WTC11 (cell line): ENCODE measurements around the gene SPATA17. TPM values are rescaled to one million over a fixed set of nuclear protein-coding genes. Genes with fewer than 3 reads are reported as not detected.

Experiments used
- ATAC-seq: fragments of 200-7000 bp; cut with Tn5 transposase; 2 replicates; pipeline ENCODE4 v1.10.0; 2021; ENCODE audit warnings: mild to moderate bottlenecking, moderate library complexity
- CTCF ChIA-PET: fragments of 300-600 bp; sonication (Branson Sonifier 250); formaldehyde crosslinking; loops from one replicate; lab custom pipeline; 2021; ENCODE audit warnings: antibody characterized with exemption; lab: Charles Lee
- POLR2A ChIA-PET: fragments of 350-600 bp; sonication (Branson Sonifier 250); formaldehyde crosslinking; loops from one replicate; lab custom pipeline; 2021; ENCODE audit warnings: antibody characterized with exemption; lab: Charles Lee
- DNase-seq: peaks from one replicate; pipeline ENCODE4 v3.0.0; 2021; ENCODE audit warnings: low spot score
- H3K27ac Mint-ChIP-seq: 2 replicates; pipeline ENCODE4 v1.8.0; 2021; ENCODE audit warnings: mixed read lengths
- H3K27me3 Mint-ChIP-seq: 2 replicates; pipeline ENCODE4 v1.8.0; 2021; ENCODE audit warnings: low read depth, mild to moderate bottlenecking, moderate library complexity, mixed read lengths
- H3K36me3 Mint-ChIP-seq: 2 replicates; pipeline ENCODE4 v1.8.0; 2021; ENCODE audit warnings: mixed read lengths
- H3K4me1 Mint-ChIP-seq: 2 replicates; pipeline ENCODE4 v1.8.0; 2022; ENCODE audit warnings: mixed read lengths
- H3K4me3 Mint-ChIP-seq: 2 replicates; pipeline ENCODE4 v1.8.0; 2021; ENCODE audit warnings: mild to moderate bottlenecking, moderate library complexity, mixed read lengths
- H3K9me3 Mint-ChIP-seq: 2 replicates; pipeline ENCODE4 v1.8.0; 2021; ENCODE audit warnings: mixed read lengths
- ATF1 ChIP-seq: sonication (generic); formaldehyde crosslinking; IDR thresholded peaks from 2 replicates; pipeline ENCODE4 v1.8.1; 2023; ENCODE audit warnings: mild to moderate bottlenecking, moderate library complexity, missing genetic modification reagents
- CTCF ChIP-seq: fragments of 200-600 bp; IDR thresholded peaks from 2 replicates; pipeline ENCODE4 v1.8.0; 2022; ENCODE audit warnings: antibody characterized with exemption
- ESRRA ChIP-seq: sonication (generic); formaldehyde crosslinking; IDR thresholded peaks from 2 replicates; pipeline ENCODE4 v1.8.1; 2022; ENCODE audit warnings: mild to moderate bottlenecking, missing genetic modification reagents, borderline replicate concordance
- IRF2 ChIP-seq: sonication (generic); formaldehyde crosslinking; IDR thresholded peaks from 2 replicates; pipeline ENCODE4 v1.8.0; 2022; ENCODE audit warnings: low read depth, missing genetic modification reagents, borderline replicate concordance
- MYBL2 ChIP-seq: sonication (generic); formaldehyde crosslinking; IDR thresholded peaks from 2 replicates; pipeline ENCODE4 v1.8.1; 2023; ENCODE audit warnings: mild to moderate bottlenecking, moderate library complexity, missing genetic modification reagents
- NR3C1 ChIP-seq: sonication (generic); formaldehyde crosslinking; conservative IDR thresholded peaks from 2 replicates; pipeline ENCODE4 v1.8.1; 2023; ENCODE audit warnings: low read depth, mild to moderate bottlenecking, missing genetic modification reagents
- TEAD4 ChIP-seq: sonication (generic); formaldehyde crosslinking; IDR thresholded peaks from 2 replicates; pipeline ENCODE4 v1.8.0; 2022; ENCODE audit warnings: mild to moderate bottlenecking, missing genetic modification reagents
- ZNF317 ChIP-seq: sonication (generic); formaldehyde crosslinking; IDR thresholded peaks from 2 replicates; pipeline ENCODE4 v1.8.1; 2023; ENCODE audit warnings: low read depth, mild to moderate bottlenecking, moderate library complexity, missing genetic modification reagents, borderline replicate concordance
- total RNA-seq: library from RNA; stranded (reverse); gene quantifications from 3 replicates; pipeline ENCODE4 v1.2.3, GENCODE V29; 2021
- TF ChIP-seq, protein P1 (sequence below): sonication (generic); formaldehyde crosslinking; IDR thresholded peaks from 2 replicates; pipeline ENCODE4 v1.8.0; 2023; ENCODE audit warnings: missing genetic modification reagents
- TF ChIP-seq, protein P2 (sequence below): sonication (generic); formaldehyde crosslinking; IDR thresholded peaks from 2 replicates; pipeline ENCODE4 v1.8.0; 2022; ENCODE audit warnings: mild to moderate bottlenecking, missing genetic modification reagents
- TF ChIP-seq, protein P3 (sequence below): sonication (generic); formaldehyde crosslinking; IDR thresholded peaks from 2 replicates; pipeline ENCODE4 v1.8.1; 2023; ENCODE audit warnings: mild to moderate bottlenecking, missing genetic modification reagents, borderline replicate concordance
- TF ChIP-seq, protein P4 (sequence below): sonication (generic); formaldehyde crosslinking; IDR thresholded peaks from 2 replicates; pipeline ENCODE4 v1.8.1; 2022; ENCODE audit warnings: mild to moderate bottlenecking, moderate library complexity, missing genetic modification reagents

SPATA17 gene
- total RNA-seq, 1 experiment from 2014 or later: 1.3 TPM

GRCh38 chr1:217888328-217888727 lies 257.2 kb downstream of the SPATA17 start (continued):
- TF ChIP-seq TEAD4 (CRISPR knock-in tag): no peak
- TF ChIP-seq, protein P1, sequence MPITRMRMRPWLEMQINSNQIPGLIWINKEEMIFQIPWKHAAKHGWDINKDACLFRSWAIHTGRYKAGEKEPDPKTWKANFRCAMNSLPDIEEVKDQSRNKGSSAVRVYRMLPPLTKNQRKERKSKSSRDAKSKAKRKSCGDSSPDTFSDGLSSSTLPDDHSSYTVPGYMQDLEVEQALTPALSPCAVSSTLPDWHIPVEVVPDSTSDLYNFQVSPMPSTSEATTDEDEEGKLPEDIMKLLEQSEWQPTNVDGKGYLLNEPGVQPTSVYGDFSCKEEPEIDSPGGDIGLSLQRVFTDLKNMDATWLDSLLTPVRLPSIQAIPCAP: no peak
- no peak for TF ChIP-seq ATF1 (CRISPR knock-in tag)
- TF ChIP-seq, protein P2, sequence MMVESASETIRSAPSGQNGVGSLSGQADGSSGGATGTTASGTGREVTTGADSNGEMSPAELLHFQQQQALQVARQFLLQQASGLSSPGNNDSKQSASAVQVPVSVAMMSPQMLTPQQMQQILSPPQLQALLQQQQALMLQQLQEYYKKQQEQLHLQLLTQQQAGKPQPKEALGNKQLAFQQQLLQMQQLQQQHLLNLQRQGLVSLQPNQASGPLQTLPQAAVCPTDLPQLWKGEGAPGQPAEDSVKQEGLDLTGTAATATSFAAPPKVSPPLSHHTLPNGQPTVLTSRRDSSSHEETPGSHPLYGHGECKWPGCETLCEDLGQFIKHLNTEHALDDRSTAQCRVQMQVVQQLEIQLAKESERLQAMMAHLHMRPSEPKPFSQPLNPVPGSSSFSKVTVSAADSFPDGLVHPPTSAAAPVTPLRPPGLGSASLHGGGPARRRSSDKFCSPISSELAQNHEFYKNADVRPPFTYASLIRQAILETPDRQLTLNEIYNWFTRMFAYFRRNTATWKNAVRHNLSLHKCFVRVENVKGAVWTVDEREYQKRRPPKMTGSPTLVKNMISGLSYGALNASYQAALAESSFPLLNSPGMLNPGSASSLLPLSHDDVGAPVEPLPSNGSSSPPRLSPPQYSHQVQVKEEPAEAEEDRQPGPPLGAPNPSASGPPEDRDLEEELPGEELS (CRISPR knock-in tag): no peak
- no peak for TF ChIP-seq ESRRA (CRISPR knock-in tag)
- TF ChIP-seq NR3C1 (CRISPR knock-in tag): no peak
- TF ChIP-seq MYBL2: no peak
- no peak for TF ChIP-seq ZNF317 (CRISPR knock-in tag)
- no peak for TF ChIP-seq IRF2 (CRISPR knock-in tag)
- TF ChIP-seq, protein P3, sequence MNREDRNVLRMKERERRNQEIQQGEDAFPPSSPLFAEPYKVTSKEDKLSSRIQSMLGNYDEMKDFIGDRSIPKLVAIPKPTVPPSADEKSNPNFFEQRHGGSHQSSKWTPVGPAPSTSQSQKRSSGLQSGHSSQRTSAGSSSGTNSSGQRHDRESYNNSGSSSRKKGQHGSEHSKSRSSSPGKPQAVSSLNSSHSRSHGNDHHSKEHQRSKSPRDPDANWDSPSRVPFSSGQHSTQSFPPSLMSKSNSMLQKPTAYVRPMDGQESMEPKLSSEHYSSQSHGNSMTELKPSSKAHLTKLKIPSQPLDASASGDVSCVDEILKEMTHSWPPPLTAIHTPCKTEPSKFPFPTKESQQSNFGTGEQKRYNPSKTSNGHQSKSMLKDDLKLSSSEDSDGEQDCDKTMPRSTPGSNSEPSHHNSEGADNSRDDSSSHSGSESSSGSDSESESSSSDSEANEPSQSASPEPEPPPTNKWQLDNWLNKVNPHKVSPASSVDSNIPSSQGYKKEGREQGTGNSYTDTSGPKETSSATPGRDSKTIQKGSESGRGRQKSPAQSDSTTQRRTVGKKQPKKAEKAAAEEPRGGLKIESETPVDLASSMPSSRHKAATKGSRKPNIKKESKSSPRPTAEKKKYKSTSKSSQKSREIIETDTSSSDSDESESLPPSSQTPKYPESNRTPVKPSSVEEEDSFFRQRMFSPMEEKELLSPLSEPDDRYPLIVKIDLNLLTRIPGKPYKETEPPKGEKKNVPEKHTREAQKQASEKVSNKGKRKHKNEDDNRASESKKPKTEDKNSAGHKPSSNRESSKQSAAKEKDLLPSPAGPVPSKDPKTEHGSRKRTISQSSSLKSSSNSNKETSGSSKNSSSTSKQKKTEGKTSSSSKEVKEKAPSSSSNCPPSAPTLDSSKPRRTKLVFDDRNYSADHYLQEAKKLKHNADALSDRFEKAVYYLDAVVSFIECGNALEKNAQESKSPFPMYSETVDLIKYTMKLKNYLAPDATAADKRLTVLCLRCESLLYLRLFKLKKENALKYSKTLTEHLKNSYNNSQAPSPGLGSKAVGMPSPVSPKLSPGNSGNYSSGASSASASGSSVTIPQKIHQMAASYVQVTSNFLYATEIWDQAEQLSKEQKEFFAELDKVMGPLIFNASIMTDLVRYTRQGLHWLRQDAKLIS: no peak

DNA sequence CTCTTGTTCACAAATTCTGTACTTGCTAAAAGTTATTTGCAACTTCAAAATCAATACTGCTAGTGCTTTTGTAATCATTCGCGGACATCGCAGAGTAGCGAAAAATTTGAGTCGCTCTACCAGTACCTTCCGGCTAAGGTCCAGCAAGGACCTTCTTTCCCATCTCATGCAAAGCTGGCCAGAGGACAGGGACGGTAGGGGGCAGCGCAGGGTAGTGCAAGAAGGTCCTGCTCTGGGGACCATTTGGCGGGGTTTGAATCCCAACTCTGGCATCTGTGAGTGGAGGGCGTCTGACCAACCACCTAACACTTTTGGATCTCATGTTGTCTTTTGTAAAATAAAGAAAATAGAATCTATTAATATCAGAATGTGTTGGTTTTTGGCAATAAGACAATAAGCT lies 258.3 kb downstream of the SPATA17 start:
- CTCF ChIA-PET: interaction anchor here (0.8 to 1.2 kb wide), 3 partner anchors 14 to 23 kb away, joined by 3 to 4 read pairs (median 3); no protein-coding TSS in a partner anchor

More for the DNA sequence above, 258.3 kb downstream of the SPATA17 start:
- Mint-ChIP-seq H3K4me3 (no peak overlapping the region), H3K4me1 (peaks cover 10% of the 10 kb centered on the region), H3K27ac (no peak overlapping the region), H3K36me3 (0 out of 2 replicates have a peak, but pooled peaks cover under 1% of the 10 kb centered on the region), H3K27me3 (no peaks in the 10 kb centered on the region), H3K9me3 (peaks cover 1% of the 10 kb centered on the region)
- TF ChIP-seq, protein P4, sequence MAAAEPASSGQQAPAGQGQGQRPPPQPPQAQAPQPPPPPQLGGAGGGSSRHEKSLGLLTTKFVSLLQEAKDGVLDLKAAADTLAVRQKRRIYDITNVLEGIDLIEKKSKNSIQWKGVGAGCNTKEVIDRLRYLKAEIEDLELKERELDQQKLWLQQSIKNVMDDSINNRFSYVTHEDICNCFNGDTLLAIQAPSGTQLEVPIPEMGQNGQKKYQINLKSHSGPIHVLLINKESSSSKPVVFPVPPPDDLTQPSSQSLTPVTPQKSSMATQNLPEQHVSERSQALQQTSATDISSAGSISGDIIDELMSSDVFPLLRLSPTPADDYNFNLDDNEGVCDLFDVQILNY (CRISPR knock-in tag): no peak
- peak; percentile 48; the same call in 1 of the 2 replicates for TF ChIP-seq CTCF
- ATAC-seq (peak; percentile 98), DNase-seq (peak; percentile 90)
- POLR2A ChIA-PET: no interaction called here
